OCI-LY1 (cell line): ENCODE data around the gene AKR7A2.

Source experiments
- H2AFZ ChIP-seq: fragments of 200-600 bp; sonication (generic), shearing (Covaris generic); 2 replicates; pipeline ENCODE4 v1.6.0; 2014; ENCODE audit warnings: antibody characterized with exemption, mild to moderate bottlenecking, low read length
- H3F3A ChIP-seq: fragments of 200-600 bp; sonication (generic), shearing (Covaris generic); 2 replicates; pipeline ENCODE4 v1.6.0; 2014; ENCODE audit warnings: mild to moderate bottlenecking, antibody characterized with exemption, low read length, moderate library complexity; ENCODE audit not compliant: insufficient read depth
- H3K27ac ChIP-seq: fragments of 200-600 bp; sonication (generic); 2 replicates; pipeline ENCODE4 v1.5.1; 2014; ENCODE audit warnings: low read length, mixed run types, mild to moderate bottlenecking, low read depth; ENCODE audit not compliant: poor library complexity, severe bottlenecking
- H3K27me3 ChIP-seq: fragments of 200-600 bp; sonication (generic); 2 replicates; pipeline ENCODE4 v1.6.0; 2014; ENCODE audit warnings: antibody characterized with exemption, mild to moderate bottlenecking, low read length, moderate library complexity; ENCODE audit not compliant: insufficient read depth
- H3K36me3 ChIP-seq: fragments of 200-600 bp; sonication (generic); 2 replicates; pipeline ENCODE4 v1.6.1; 2014; ENCODE audit warnings: mild to moderate bottlenecking, antibody characterized with exemption, low read length, moderate library complexity, mixed read lengths; ENCODE audit not compliant: insufficient read depth
- H3K4me1 ChIP-seq: fragments of 200-600 bp; sonication (generic); 2 replicates; pipeline ENCODE4 v1.5.1; 2014; ENCODE audit warnings: mild to moderate bottlenecking, low read length, moderate library complexity; ENCODE audit not compliant: insufficient read depth, severe bottlenecking
- H3K4me2 ChIP-seq: fragments of 200-600 bp; sonication (generic), shearing (Covaris generic); 2 replicates; pipeline ENCODE4 v1.6.1; 2014; ENCODE audit warnings: low read length
- H3K4me3 ChIP-seq: fragments of 200-600 bp; sonication (generic); 2 replicates; pipeline ENCODE4 v1.5.1; 2014; ENCODE audit warnings: low read length, low read depth, mild to moderate bottlenecking, mixed read lengths; ENCODE audit not compliant: poor library complexity, severe bottlenecking
- H3K79me2 ChIP-seq: fragments of 200-600 bp; shearing (Covaris generic); 2 replicates; pipeline ENCODE4 v1.6.1; 2016; ENCODE audit warnings: mixed run types, low read length, mixed read lengths; ENCODE audit not compliant: insufficient read depth
- H3K9ac ChIP-seq: fragments of 200-600 bp; sonication (generic), shearing (Covaris generic); 2 replicates; pipeline ENCODE4 v1.6.1; 2014; ENCODE audit warnings: mild to moderate bottlenecking, low read length, mixed read lengths
- H3K9me2 ChIP-seq: fragments of 200-600 bp; sonication (generic), shearing (Covaris generic); 2 replicates; pipeline ENCODE4 v1.6.1; 2014; ENCODE audit warnings: low read depth, mild to moderate bottlenecking, low read length, mixed read lengths
- H3K9me3 ChIP-seq: fragments of 200-600 bp; shearing (Covaris generic); 2 replicates; pipeline ENCODE4 v1.6.1; 2014; ENCODE audit warnings: low read length, mixed read lengths
- H4K20me1 ChIP-seq: fragments of 200-600 bp; sonication (generic), shearing (Covaris generic); 2 replicates; pipeline ENCODE4 v1.6.0; 2016; ENCODE audit warnings: mild to moderate bottlenecking, low read length; ENCODE audit not compliant: insufficient read depth
- CTCF ChIP-seq: fragments of 200-600 bp; sonication (generic), shearing (Covaris generic); IDR thresholded peaks from 2 replicates; pipeline ENCODE4 v1.5.1; 2017; ENCODE audit warnings: mild to moderate bottlenecking, antibody characterized with exemption, low read length, moderate library complexity, mixed read lengths
- EZH2 ChIP-seq: fragments of 200-600 bp; sonication (generic), shearing (Covaris generic); IDR thresholded peaks from 2 replicates; pipeline ENCODE4 v1.8.0; 2017; ENCODE audit warnings: borderline replicate concordance, mixed run types, mild to moderate bottlenecking, antibody characterized with exemption, low read length, moderate library complexity, mixed read lengths

Gene AKR7A2

GRCh38 chr1:19268445-19268844 is 43.5 kb downstream of the AKR7A2 start:
- H3K27ac ChIP-seq, result no peak overlapping the region
- TF ChIP-seq EZH2, result no peak
- TF ChIP-seq CTCF, result no peak

GRCh38 chr1:19262744-19263143 is 49.2 kb downstream of the AKR7A2 start:
- Histone ChIP-seq H3K9me2 (no peaks in the 10 kb centered on the region), H3K4me3 (no peak overlapping the region), H3K4me2 (no peak overlapping the region), H3K79me2 (no peaks in the 10 kb centered on the region), H3K9me3 (no peaks in the 10 kb centered on the region), H3K27me3 (no peaks in the 10 kb centered on the region), H2AFZ (no peak overlapping the region), H4K20me1 (no peaks in the 10 kb centered on the region), H3K36me3 (peaks cover 32% of the 10 kb centered on the region), H3K27ac (no peak overlapping the region), H3F3A (no peaks in the 10 kb centered on the region), H3K4me1 (no peaks in the 10 kb centered on the region), H3K9ac (no peak overlapping the region)
- TF ChIP-seq CTCF (no peak), EZH2 (no peak)

More at GRCh38 chr1:19268445-19268844, 43.5 kb downstream of the AKR7A2 start:
- Histone ChIP-seq H3F3A (no peaks in the 10 kb centered on the region), H3K79me2 (no peaks in the 10 kb centered on the region), H3K4me2 (no peak overlapping the region), H3K36me3 (no peaks in the 10 kb centered on the region), H3K4me1 (no peaks in the 10 kb centered on the region), H4K20me1 (no peaks in the 10 kb centered on the region), H3K27me3 (no peaks in the 10 kb centered on the region), H3K9me3 (no peaks in the 10 kb centered on the region), H2AFZ (no peak overlapping the region), H3K9ac (no peak overlapping the region), H3K4me3 (no peak overlapping the region), H3K9me2 (no peaks in the 10 kb centered on the region)

GRCh38 chr1:19262047-19262446 is 49.9 kb downstream of the AKR7A2 start:
- Histone ChIP-seq H3K27ac (no peak overlapping the region), H3K4me3 (no peak overlapping the region), H3K9me3 (no peaks in the 10 kb centered on the region), H3K9me2 (no peaks in the 10 kb centered on the region), H3K36me3 (peaks cover 38% of the 10 kb centered on the region), H3K79me2 (no peaks in the 10 kb centered on the region), H2AFZ (no peak overlapping the region), H3F3A (no peaks in the 10 kb centered on the region), H3K4me2 (no peak overlapping the region), H3K9ac (no peak overlapping the region), H3K4me1 (no peaks in the 10 kb centered on the region), H3K27me3 (no peaks in the 10 kb centered on the region), H4K20me1 (no peaks in the 10 kb centered on the region)
- TF ChIP-seq CTCF (no peak), EZH2 (no peak)
